Mesendoderm (in vitro differentiated cells): Measurements from ENCODE around the gene SEMA3C.

Experiments
- DNase-seq: peaks from one replicate; pipeline ENCODE4 v3.0.0; 2013
- H2AK5ac ChIP-seq: 2 replicates; pipeline ENCODE4 v1.6.1; 2013; ENCODE audit warnings: low read length, inconsistent platforms
- H2BK120ac ChIP-seq: 2 replicates; pipeline ENCODE4 v1.6.1; 2013; ENCODE audit warnings: low read depth, mild to moderate bottlenecking, low read length, moderate library complexity, mixed read lengths
- H2BK15ac ChIP-seq: replicated peaks from 2 replicates; pipeline ENCODE4 v1.6.1; 2013; ENCODE audit warnings: low read depth, mild to moderate bottlenecking, moderate library complexity
- H2BK5ac ChIP-seq: 2 replicates; pipeline ENCODE4 v1.6.1; 2013; ENCODE audit warnings: low read length, inconsistent platforms
- H3K18ac ChIP-seq: 2 replicates; pipeline ENCODE4 v1.6.1; 2013; ENCODE audit warnings: mild to moderate bottlenecking, low read length, mixed read lengths
- H3K23ac ChIP-seq: one replicate; pipeline ENCODE4 v1.6.1; 2013; ENCODE audit warnings: low read length
- H3K27ac ChIP-seq: 2 replicates; pipeline ENCODE4 v1.5.1; 2013; ENCODE audit warnings: low read depth, mild to moderate bottlenecking, inconsistent platforms, low read length, moderate library complexity
- H3K27me3 ChIP-seq: 2 replicates; pipeline ENCODE4 v1.6.1; 2013; ENCODE audit warnings: low read length, control low read depth, mild to moderate bottlenecking, inconsistent platforms; ENCODE audit not compliant: insufficient read depth, poor library complexity
- H3K36me3 ChIP-seq: 2 replicates; pipeline ENCODE4 v1.6.1; 2013; ENCODE audit warnings: low read length, inconsistent platforms; ENCODE audit not compliant: control insufficient read depth, insufficient read depth
- H3K4ac ChIP-seq: one replicate; pipeline ENCODE4 v1.6.1; 2013; ENCODE audit warnings: low read depth, mild to moderate bottlenecking, low read length, moderate library complexity
- H3K4me1 ChIP-seq: 2 replicates; pipeline ENCODE4 v1.6.1; 2013; ENCODE audit warnings: low read depth, low read length, inconsistent platforms; ENCODE audit not compliant: control insufficient read depth
- H3K4me2 ChIP-seq: 2 replicates; pipeline ENCODE4 v1.6.1; 2013; ENCODE audit warnings: low read length
- H3K4me3 ChIP-seq: 2 replicates; pipeline ENCODE4 v1.5.1; 2013; ENCODE audit warnings: mild to moderate bottlenecking, low read length
- H3K56ac ChIP-seq: one replicate; pipeline ENCODE4 v1.6.1; 2013; ENCODE audit warnings: low read length
- H3K79me1 ChIP-seq: 2 replicates; pipeline ENCODE4 v1.6.1; 2013; ENCODE audit warnings: low read length, inconsistent platforms
- H3K79me2 ChIP-seq: 2 replicates; pipeline ENCODE4 v1.6.1; 2013; ENCODE audit warnings: mild to moderate bottlenecking, low read length; ENCODE audit not compliant: control insufficient read depth, insufficient read depth
- H3K9ac ChIP-seq: 2 replicates; pipeline ENCODE4 v1.6.1; 2013; ENCODE audit warnings: low read length, inconsistent platforms
- H4K5ac ChIP-seq: one replicate; pipeline ENCODE4 v1.6.1; 2013; ENCODE audit warnings: low read length
- H4K8ac ChIP-seq: one replicate; pipeline ENCODE4 v1.6.1; 2013; ENCODE audit warnings: low read depth, mild to moderate bottlenecking, control low read depth, low read length, moderate library complexity
- WGBS: extraction: QIAGEN DNeasy Blood & Tissue Kit; methylation state at CpG from one replicate; pipeline ENCODE4 v1.1.7; 2013; ENCODE audit warnings: low lambda C conversion rate, missing lambda C conversion rate; ENCODE audit not compliant: insufficient coverage; ENCODE audit errors: extremely low coverage; 5-methylcytosine and 5-hydroxymethylcytosine counted together

The SEMA3C gene

DNA sequence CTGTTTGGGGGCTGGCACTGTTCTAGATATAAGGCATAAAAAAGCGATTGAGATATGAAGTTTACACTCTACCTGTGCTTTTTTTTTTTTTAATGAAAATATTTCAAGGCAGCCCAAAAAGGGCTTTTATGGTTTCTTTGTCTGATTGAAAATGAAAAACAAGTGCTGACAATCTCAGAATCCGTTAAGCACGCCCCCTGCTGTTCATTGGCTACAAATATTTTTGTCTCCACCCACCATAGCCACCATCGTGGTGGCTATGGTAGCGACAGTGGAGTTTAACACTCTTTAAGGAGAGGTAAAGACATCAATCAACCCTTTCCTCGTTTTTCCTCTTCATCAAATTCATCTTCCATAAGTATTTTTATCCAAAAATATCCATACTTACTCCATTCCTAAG, 186.2 kb downstream of the SEMA3C start:
- H2AK5ac ChIP-seq: no peak overlapping the region
- H3K27ac ChIP-seq: no peak overlapping the region
- H2BK5ac ChIP-seq: no peak overlapping the region
- no peaks in the 10 kb centered on the region for H3K27me3 ChIP-seq
- no CpG with 5 or more reads among the region's 6 CpGs for WGBS
- no peak overlapping the region for H2BK15ac ChIP-seq
- no peak overlapping the region for H3K18ac ChIP-seq
- no peak overlapping the region for H2BK120ac ChIP-seq
- H3K9ac ChIP-seq: no peak overlapping the region
- no peaks in the 10 kb centered on the region for H3K4me1 ChIP-seq
- no peak for DNase-seq
- H3K4me2 ChIP-seq: no peak overlapping the region
- no peaks in the 10 kb centered on the region for H3K79me2 ChIP-seq
- no peaks in the 10 kb centered on the region for H3K79me1 ChIP-seq
- H4K8ac ChIP-seq: no peak overlapping the region
- no peaks in the 10 kb centered on the region for H3K36me3 ChIP-seq
- no peak overlapping the region for H4K5ac ChIP-seq
- H3K23ac ChIP-seq: no peak overlapping the region
- H3K4ac ChIP-seq: no peak overlapping the region
- no peak overlapping the region for H3K4me3 ChIP-seq
- no peak overlapping the region for H3K56ac ChIP-seq

DNA sequence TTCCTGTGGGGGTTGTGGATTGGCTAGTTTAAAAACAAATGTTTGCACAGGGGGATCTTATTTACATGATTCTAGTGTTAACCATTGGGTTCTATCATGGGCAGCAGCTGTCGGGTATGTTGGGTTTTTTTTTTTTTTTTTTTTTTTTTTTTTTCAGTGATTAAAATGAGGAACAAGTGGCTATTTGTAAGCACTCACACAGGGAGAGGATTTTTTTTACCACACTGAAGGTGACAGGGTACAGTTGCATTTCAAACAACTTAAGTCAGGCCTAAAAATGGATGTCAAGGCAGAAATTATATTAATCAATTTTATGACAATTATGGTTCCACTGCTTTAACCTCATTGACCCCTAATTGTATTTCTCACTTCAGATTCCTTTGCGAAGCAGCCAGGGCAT, 187.6 kb downstream of the SEMA3C start:
- Histone ChIP-seq H3K23ac (no peak overlapping the region), H4K5ac (no peak overlapping the region), H3K4ac (no peak overlapping the region), H3K36me3 (no peaks in the 10 kb centered on the region), H3K4me1 (no peaks in the 10 kb centered on the region), H2BK120ac (no peak overlapping the region), H2BK5ac (no peak overlapping the region), H3K27ac (no peak overlapping the region), H2BK15ac (no peak overlapping the region), H3K56ac (no peak overlapping the region), H3K18ac (no peak overlapping the region), H3K4me3 (no peak overlapping the region), H4K8ac (no peak overlapping the region), H3K4me2 (no peak overlapping the region), H3K9ac (no peak overlapping the region), H3K27me3 (no peaks in the 10 kb centered on the region), H2AK5ac (no peak overlapping the region), H3K79me2 (no peaks in the 10 kb centered on the region), H3K79me1 (no peaks in the 10 kb centered on the region)
- DNase-seq: no peak
- no CpG with 5 or more reads among the region's 2 CpGs for WGBS

DNA sequence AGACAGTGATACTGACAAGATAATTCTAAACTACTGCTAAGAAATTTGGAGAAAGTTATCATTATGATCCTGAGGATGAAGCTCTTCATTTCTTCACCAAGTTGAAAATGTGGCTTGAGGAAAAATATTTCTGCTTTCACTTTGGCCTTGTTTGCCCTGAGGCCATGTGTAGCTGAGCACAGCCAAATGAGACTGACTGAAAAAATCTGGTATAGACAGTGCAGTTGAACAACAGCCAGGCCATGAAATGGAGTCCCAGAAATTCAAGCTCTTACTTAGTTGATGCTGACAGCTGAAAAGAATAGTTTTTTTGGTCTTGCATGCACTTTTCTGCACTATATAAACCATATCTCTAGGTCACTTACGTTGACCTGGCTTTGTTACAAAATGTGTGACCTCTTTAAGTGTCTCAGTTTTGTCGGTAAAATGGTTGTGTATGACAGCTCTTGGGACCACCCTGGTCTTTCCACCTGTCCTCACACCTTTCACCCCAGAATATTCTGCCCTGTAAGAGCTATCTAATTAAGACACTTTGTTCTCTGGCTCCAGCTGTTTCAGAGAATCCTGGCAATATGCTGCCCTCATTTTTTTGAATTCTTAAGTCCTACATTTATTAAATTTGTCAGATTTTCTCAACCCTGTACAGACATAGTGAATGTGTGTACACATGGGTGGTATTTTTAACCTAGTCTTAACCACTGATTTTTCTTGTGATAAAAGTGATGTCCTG, 189.1 kb downstream of the SEMA3C start:
- Histone ChIP-seq H3K4me1 (no peaks in the 10 kb centered on the region), H3K23ac (no peak overlapping the region), H3K4me2 (no peak overlapping the region), H3K4ac (no peak overlapping the region), H3K4me3 (no peak overlapping the region), H3K27me3 (no peaks in the 10 kb centered on the region), H3K79me1 (no peaks in the 10 kb centered on the region), H3K18ac (no peak overlapping the region), H3K9ac (no peak overlapping the region), H4K8ac (no peak overlapping the region), H3K79me2 (no peaks in the 10 kb centered on the region), H4K5ac (no peak overlapping the region), H2BK15ac (no peak overlapping the region), H2BK5ac (no peak overlapping the region), H3K56ac (no peak overlapping the region), H2AK5ac (no peak overlapping the region), H3K27ac (no peak overlapping the region), H2BK120ac (no peak overlapping the region), H3K36me3 (no peaks in the 10 kb centered on the region)
- DNase-seq: no peak
- no CpG with 5 or more reads among the region's 2 CpGs for WGBS

DNA sequence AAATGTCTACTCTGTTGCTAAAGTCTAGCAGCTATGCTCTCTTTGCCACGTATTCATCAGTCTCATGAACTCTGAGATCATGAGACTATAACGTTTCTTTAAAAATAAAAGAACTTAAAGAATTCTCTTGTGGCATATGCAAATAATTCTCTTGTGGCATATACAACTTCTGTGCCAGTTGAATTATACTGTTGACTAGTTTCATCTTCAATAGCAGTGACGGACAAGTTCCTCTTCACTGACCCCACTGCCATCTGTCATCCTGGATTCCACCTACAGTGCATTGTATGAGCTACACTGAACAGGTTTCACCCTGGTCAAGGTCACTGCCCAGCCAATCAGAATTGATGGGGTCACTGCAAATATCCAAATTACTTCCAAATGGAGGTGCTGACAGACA, 192.2 kb downstream of the SEMA3C start:
- Histone ChIP-seq H3K4me2 (no peak overlapping the region), H3K9ac (no peak overlapping the region), H3K4me3 (no peak overlapping the region), H3K36me3 (no peaks in the 10 kb centered on the region), H3K79me1 (no peaks in the 10 kb centered on the region), H4K5ac (no peak overlapping the region), H4K8ac (no peak overlapping the region), H2BK120ac (no peak overlapping the region), H2BK5ac (no peak overlapping the region), H3K4me1 (peaks cover 3% of the 10 kb centered on the region), H3K27me3 (no peaks in the 10 kb centered on the region), H3K56ac (no peak overlapping the region), H3K79me2 (no peaks in the 10 kb centered on the region), H3K23ac (no peak overlapping the region), H3K18ac (no peak overlapping the region), H3K4ac (no peak overlapping the region), H3K27ac (no peak overlapping the region), H2BK15ac (no peak overlapping the region), H2AK5ac (no peak overlapping the region)
- WGBS: no CpG with 5 or more reads among the region's 3 CpGs
- no peak for DNase-seq

DNA sequence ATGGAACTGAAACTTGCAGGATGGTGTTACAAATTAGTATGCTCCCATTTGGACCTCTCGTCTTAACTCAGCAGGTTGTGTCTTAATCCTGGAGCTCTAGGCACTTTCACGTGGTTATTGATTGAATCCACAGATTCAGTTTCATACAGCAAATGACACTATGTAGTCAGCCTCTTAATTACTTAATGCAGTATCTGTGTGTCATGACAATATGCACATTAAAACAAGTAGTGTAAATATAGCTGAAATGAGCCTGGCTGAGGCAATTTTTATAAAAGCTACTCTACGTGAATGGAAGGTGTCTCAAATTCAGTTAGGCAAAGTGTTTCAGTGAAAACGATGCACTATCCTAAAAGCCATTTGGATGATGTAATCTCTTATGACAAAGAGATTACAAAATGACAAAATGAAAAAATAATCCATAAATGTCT, 193.7 kb downstream of the SEMA3C start:
- Histone ChIP-seq H3K18ac (no peak overlapping the region), H3K56ac (no peak overlapping the region), H3K23ac (no peak overlapping the region), H2BK5ac (no peak overlapping the region), H2BK15ac (no peak overlapping the region), H3K36me3 (no peaks in the 10 kb centered on the region), H3K9ac (no peak overlapping the region), H3K4ac (no peak overlapping the region), H3K27me3 (no peaks in the 10 kb centered on the region), H3K79me1 (no peaks in the 10 kb centered on the region), H3K4me3 (no peak overlapping the region), H3K79me2 (no peaks in the 10 kb centered on the region), H2BK120ac (no peak overlapping the region), H2AK5ac (no peak overlapping the region), H3K4me1 (peaks cover 3% of the 10 kb centered on the region), H3K27ac (no peak overlapping the region), H3K4me2 (no peak overlapping the region), H4K8ac (no peak overlapping the region), H4K5ac (no peak overlapping the region)
- WGBS: no CpG with 5 or more reads among the region's 4 CpGs
- DNase-seq: no peak
